ENCODE data around the gene MLLT6.

GRCh38 chr17:38751144-38751807, 46.2 kb downstream of the MLLT6 start:
- no peak for TF ChIP-seq CTCF (IDR thresholded peaks at IDR 0.05)
- TF ChIP-seq RAD21 (conservative IDR thresholded peaks at IDR 0.05 in 1 of 2, IDR thresholded peaks at IDR 0.05 in 1 of 2): no peak
- no peak for TF ChIP-seq POLR2AphosphoS2 (conservative IDR thresholded peaks at IDR 0.05; ENCODE audit: low read length)
- TF ChIP-seq PHF8 (IDR thresholded peaks at IDR 0.05; ENCODE audit: borderline replicate concordance, low read depth): no peak
- TF ChIP-seq NPAS2 (CRISPR knock-in tag; IDR thresholded peaks at IDR 0.05; ENCODE audit: borderline replicate concordance): no peak
- no peak for TF ChIP-seq ESRRA (IDR thresholded peaks at IDR 0.05; ENCODE audit: borderline replicate concordance, low read length)
- TF ChIP-seq CHD2 (IDR thresholded peaks at IDR 0.05; ENCODE audit: low read length, partially characterized antibody): no peak
- no peak for TF ChIP-seq POLR2A (IDR thresholded peaks at IDR 0.05; ENCODE audit: low read length)
- 0 out of 3 replicates have a peak, but pooled peaks have one; percentile 11 for TF ChIP-seq SMC3 (IDR thresholded peaks at IDR 0.05)
- TF ChIP-seq NFE2L2 (conservative IDR thresholded peaks at IDR 0.05; ENCODE audit: low read length): no peak

All from A549 (cell line).